SJSA1 (cell line): ENCODE data around the gene TLE4. TPM values are rescaled to one million over a fixed set of nuclear protein-coding genes. Genes with fewer than 3 reads are reported as not detected.
"Not testable (repeated sequence)": the region's sequence is repeated elsewhere in the genome, so short reads cannot be mapped to it uniquely, and the experiment has no call there.

Experiments
- DNase-seq, 2 experiments: peaks; one replicate each; pipeline ENCODE4 v3.0.0-alpha.2; 2015 to 2020; ENCODE audit warnings: low spot score in 2 of 2, low read depth in 1 of 2
- H3K27ac ChIP-seq: fragments of 250-450 bp; sonication (Bioruptor Pico); 2 replicates; pipeline ENCODE4 v1.5.1; 2020; ENCODE audit warnings: mild to moderate bottlenecking, moderate library complexity
- H3K27me3 ChIP-seq: fragments of 250-450 bp; sonication (Bioruptor Pico); replicated peaks from 2 replicates; pipeline ENCODE4 v1.5.1; 2020; ENCODE audit warnings: mild to moderate bottlenecking, moderate library complexity
- H3K36me3 ChIP-seq: fragments of 250-450 bp; sonication (Bioruptor Pico); 2 replicates; pipeline ENCODE4 v1.5.1; 2020; ENCODE audit warnings: mild to moderate bottlenecking
- H3K4me1 ChIP-seq: fragments of 250-450 bp; sonication (Bioruptor Pico); replicated peaks from 2 replicates; pipeline ENCODE4 v1.6.1; 2021; ENCODE audit warnings: mild to moderate bottlenecking
- H3K4me3 ChIP-seq: fragments of 250-450 bp; sonication (Bioruptor Pico); 2 replicates; pipeline ENCODE4 v1.5.1; 2020; ENCODE audit warnings: mild to moderate bottlenecking
- H3K9me3 ChIP-seq: fragments of 250-450 bp; sonication (Bioruptor Pico); replicated peaks from 2 replicates; pipeline ENCODE4 v1.5.1; 2020; ENCODE audit warnings: mild to moderate bottlenecking
- total RNA-seq: library from RNA; depleted of rRNA; stranded (reverse); fragments of >200 nt; shearing (Covaris generic); gene quantifications from 2 replicates; pipeline ENCODE4 v1.2.3, GENCODE V29; 2014; rRNA removed

The TLE4 gene
- 54.6 and 64.5 TPM in 2 replicates for total RNA-seq

- peaks cover 34% of the 10 kb centered on the region for H3K36me3 ChIP-seq
- H3K9me3 ChIP-seq, result no peaks in the 10 kb centered on the region
- peak within 1 kb of the TSS; percentile 91 for H3K4me3 ChIP-seq
- peaks cover 20% of the 10 kb centered on the region for H3K4me1 ChIP-seq
- no peaks in the 10 kb centered on the region for H3K27me3 ChIP-seq
- peak within 1 kb of the TSS; percentile 89 for H3K27ac ChIP-seq
- peak; percentile 99 for DNase-seq
Measured at GRCh38 chr9:79571309-79572031, at the start of gene TLE4. TSS of gene TLE4 (plus strand) at chr9:79571965. CDS start at chr9:79572791, 826 bp downstream.

- Histone ChIP-seq H3K9me3 (no peaks in the 10 kb centered on the region), H3K27me3 (no peaks in the 10 kb centered on the region), H3K4me1 (no peaks in the 10 kb centered on the region), H3K4me3 (no peak overlapping the region), H3K27ac (no peak overlapping the region), H3K36me3 (no peaks in the 10 kb centered on the region)
- DNase-seq, result no peak
Measured at GRCh38 chr9:79522793-79523192, 49.0 kb upstream of the TLE4 start.

DNA sequence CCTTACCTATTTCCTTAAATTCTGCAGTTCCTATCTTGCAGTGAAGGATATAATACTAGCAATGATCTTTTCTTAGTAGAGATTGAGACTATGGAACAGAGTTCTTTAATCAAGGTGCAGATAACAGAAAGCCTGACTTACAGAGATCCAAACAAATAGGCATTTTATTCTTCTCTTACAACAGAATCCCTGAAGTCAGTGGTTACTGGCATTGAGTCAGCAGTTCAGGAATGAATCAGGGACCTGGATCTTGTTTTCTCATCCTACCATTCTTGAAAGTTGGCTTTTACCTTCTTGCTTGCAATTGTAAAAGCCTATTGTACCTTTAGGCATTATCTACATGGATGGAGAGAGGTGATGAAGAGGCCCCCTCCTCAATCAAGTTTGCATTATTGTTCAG lies 47.5 kb upstream of the TLE4 start:
- no peak overlapping the region for H3K27ac ChIP-seq
- no peaks in the 10 kb centered on the region for H3K4me1 ChIP-seq
- no peaks in the 10 kb centered on the region for H3K36me3 ChIP-seq
- H3K4me3 ChIP-seq, result no peak overlapping the region
- H3K9me3 ChIP-seq, result no peaks in the 10 kb centered on the region
- H3K27me3 ChIP-seq, result no peaks in the 10 kb centered on the region
- no peak for DNase-seq

DNA sequence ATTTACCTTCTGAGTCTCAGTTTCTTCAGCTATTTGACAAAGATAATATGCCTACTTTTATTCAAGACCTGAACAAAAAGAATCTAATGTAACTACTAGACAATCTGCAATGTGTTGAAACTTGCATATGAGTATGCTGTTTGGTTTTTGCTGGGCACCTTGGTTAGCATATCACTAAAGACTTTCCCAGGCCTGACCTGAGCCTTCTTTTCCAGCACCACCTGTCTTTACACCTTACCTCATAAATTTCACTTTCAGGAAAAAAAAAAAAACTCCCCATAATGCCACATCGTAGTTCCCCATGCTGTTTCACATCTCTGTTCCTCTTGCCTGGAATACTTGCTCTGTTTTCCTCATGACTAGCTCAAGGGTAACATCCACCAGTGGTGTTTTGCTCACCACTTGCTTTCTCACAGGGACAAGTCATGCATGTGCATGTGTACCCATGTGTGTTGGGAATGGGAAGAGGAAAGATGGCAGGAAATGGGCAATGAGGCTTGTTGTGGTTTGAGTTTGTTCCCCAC lies 45.6 kb upstream of the TLE4 start:
- Histone ChIP-seq H3K4me3 (no peak overlapping the region), H3K4me1 (no peaks in the 10 kb centered on the region), H3K9me3 (no peaks in the 10 kb centered on the region), H3K36me3 (no peaks in the 10 kb centered on the region), H3K27me3 (no peaks in the 10 kb centered on the region), H3K27ac (no peak overlapping the region)
- no peak for DNase-seq

DNA sequence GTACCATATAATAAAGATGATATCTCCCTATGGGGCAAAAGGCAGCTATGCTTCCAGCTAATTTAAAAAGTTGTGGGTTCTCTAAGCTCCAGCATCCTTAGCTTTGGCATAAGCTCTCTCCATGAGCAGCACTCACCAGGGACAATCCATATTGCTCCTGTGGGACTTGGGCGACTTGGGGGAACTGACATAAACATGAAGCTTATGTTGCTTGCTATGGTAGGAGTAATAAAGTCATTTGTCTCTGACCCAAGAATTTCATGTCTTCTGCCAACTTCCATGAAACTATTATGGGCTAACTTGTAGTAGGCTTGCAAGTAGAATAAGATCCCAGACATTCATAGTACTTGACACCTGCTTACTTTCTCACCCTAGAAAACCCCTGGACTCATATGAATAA lies 36.2 kb upstream of the TLE4 start:
- no peak for DNase-seq
- Histone ChIP-seq H3K4me1 (no peaks in the 10 kb centered on the region), H3K9me3 (no peaks in the 10 kb centered on the region), H3K27me3 (no peaks in the 10 kb centered on the region), H3K4me3 (no peak overlapping the region), H3K36me3 (no peaks in the 10 kb centered on the region), H3K27ac (no peak overlapping the region)

DNA sequence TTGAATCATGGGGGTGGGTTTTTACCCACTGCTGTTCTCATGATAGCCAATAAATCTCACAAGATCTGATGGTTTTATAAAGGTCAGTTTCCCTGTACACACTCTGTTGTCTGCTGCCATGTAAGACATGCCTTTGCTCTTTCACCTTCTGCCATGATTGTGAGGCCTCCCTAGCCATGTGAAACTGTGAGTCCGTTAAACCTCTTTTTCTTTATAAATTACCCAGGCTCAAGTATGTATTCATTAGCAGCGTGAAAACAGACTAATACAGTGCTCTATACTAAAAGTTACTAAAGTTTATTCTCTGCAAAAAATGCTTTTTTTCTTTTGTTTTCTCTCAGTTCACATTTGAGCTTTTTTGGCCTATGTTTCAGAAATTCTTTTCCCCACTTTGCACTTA lies 33.9 kb upstream of the TLE4 start:
- no peak for DNase-seq
- H3K4me3 ChIP-seq, result no peak overlapping the region
- H3K9me3 ChIP-seq, result no peaks in the 10 kb centered on the region
- no peaks in the 10 kb centered on the region for H3K27me3 ChIP-seq
- H3K36me3 ChIP-seq, result no peaks in the 10 kb centered on the region
- no peak overlapping the region for H3K27ac ChIP-seq
- H3K4me1 ChIP-seq, result no peaks in the 10 kb centered on the region

DNA sequence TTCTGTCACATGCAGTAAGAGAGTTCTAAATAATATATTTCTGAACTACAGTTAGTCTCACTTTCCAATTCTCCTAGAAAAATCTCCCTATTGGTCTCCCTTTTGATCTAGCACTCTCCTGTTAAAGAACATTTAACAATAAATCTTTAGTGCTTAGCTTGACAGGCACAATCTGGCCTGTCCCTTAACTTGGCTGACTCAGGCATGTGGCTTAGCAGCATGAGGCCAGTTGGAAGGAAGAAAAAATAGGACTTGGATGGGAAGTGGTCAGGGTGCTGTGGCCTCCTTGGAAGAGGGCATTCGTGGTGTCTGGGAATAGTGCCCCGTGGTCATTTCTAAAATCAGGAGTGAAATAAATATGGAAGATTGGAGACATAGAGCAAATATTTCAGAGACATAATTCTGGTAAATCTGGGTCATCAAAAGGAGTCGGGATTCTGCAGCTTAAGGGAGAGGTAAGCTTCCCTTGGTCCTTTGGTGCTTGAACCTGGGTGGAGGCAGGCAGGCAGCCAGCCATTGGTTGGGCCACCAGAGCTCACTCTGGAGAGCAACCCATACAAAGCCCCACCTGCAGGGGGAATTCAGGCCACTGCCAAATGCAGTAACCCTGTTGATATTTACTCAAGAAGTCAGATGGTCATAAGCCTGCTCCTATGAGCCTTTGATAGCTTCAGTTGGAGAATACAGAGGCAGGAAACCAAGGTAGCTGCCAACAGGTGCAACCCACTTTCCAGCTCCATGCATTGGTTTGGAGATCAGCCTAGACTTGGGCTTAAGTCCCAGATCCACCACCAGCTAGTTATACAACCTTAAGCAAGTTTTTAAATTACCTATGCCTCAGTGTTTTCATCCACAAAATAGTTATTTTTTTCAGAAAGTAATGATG lies 28.8 kb upstream of the TLE4 start:
- H3K36me3 ChIP-seq, result no peaks in the 10 kb centered on the region
- H3K4me1 ChIP-seq, result no peaks in the 10 kb centered on the region
- H3K27ac ChIP-seq, result no peak overlapping the region
- no peaks in the 10 kb centered on the region for H3K27me3 ChIP-seq
- no peaks in the 10 kb centered on the region for H3K9me3 ChIP-seq
- no peak for DNase-seq
- H3K4me3 ChIP-seq, result no peak overlapping the region

GRCh38 chr9:79544375-79544774 lies 27.4 kb upstream of the TLE4 start:
- H3K27ac ChIP-seq, H3K4me1 ChIP-seq, H3K4me3 ChIP-seq, DNase-seq, H3K27me3 ChIP-seq, H3K9me3 ChIP-seq, H3K36me3 ChIP-seq: not testable (repeated sequence)

DNA sequence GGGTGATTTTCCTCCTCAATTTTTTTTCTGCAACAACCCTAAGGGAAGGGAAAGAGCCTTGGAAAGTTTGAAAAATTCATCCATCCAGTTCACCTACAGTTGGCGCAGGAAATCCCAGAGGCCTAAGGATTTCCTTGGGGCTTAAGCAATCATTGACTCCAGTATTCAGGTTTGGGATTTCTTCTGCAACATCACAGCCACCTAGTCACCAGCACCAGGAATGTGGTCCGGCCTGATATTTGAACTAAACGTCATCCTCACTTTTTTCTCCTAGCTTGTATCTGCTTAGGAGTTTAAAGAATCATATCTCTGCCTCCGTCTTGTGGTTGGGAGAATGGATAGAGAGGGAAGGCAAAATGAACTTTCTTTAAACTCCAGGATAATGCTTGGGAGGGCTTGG lies 20.2 kb upstream of the TLE4 start:
- no peaks in the 10 kb centered on the region for H3K36me3 ChIP-seq

DNA sequence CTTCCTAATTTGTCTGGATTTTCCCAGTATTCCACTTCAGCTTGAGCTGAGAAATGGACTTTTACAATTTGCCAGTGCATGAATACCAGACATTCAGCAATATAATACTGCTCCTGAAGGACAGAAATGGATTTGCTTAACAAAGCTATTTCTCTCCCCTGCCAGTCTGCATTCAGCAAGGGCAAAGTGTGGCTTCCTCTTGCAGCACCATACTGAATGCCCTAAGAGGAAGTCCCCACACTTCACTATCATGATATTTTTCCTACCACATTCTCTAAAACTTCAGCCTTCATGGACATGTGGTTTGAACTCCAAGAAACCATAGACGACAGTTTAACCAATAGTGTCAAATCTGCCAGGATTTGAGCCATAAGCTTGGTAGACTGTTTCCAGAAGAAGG lies 19.8 kb upstream of the TLE4 start:
- no peaks in the 10 kb centered on the region for H3K36me3 ChIP-seq
- H3K27ac ChIP-seq, result no peak overlapping the region
- H3K4me1 ChIP-seq, result no peaks in the 10 kb centered on the region
- no peaks in the 10 kb centered on the region for H3K9me3 ChIP-seq
- no peaks in the 10 kb centered on the region for H3K27me3 ChIP-seq
- DNase-seq, result no peak
- H3K4me3 ChIP-seq, result no peak overlapping the region

More for the DNA sequence above, 20.2 kb upstream of the TLE4 start:
- no peaks in the 10 kb centered on the region for H3K27me3 ChIP-seq
- H3K9me3 ChIP-seq, result no peaks in the 10 kb centered on the region
- no peak overlapping the region for H3K27ac ChIP-seq
- no peaks in the 10 kb centered on the region for H3K4me1 ChIP-seq
- no peak for DNase-seq
- no peak overlapping the region for H3K4me3 ChIP-seq

DNA sequence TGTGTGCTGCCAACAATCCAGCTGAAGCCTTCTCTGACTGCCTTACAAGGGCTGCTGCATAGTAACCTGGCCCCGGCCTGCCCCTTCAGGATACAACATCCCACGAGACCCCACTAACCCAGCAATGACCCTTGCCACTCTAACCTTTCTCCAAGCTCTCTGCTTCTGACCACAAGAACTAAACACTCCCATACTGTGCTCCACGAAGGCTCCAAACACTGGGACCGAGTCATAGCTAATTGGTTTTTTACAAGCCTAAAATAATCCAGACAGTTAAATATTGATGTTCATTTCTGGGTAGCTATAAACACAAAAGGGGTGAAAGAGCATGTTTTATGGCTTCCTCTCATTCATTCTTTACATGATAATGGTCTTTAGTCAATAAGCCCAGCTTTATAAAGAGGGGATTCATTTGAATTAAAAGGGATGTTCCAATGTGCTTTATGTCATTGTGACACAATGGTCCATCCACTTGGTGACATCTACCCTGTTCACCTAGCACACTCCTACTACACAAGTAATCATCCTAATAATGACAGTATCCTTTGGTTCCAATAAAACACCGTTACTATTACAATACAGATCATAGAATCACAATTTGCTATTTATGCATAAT lies 16.2 kb upstream of the TLE4 start:
- no peak for DNase-seq
- no peaks in the 10 kb centered on the region for H3K9me3 ChIP-seq
- H3K27ac ChIP-seq, result no peak overlapping the region

DNA sequence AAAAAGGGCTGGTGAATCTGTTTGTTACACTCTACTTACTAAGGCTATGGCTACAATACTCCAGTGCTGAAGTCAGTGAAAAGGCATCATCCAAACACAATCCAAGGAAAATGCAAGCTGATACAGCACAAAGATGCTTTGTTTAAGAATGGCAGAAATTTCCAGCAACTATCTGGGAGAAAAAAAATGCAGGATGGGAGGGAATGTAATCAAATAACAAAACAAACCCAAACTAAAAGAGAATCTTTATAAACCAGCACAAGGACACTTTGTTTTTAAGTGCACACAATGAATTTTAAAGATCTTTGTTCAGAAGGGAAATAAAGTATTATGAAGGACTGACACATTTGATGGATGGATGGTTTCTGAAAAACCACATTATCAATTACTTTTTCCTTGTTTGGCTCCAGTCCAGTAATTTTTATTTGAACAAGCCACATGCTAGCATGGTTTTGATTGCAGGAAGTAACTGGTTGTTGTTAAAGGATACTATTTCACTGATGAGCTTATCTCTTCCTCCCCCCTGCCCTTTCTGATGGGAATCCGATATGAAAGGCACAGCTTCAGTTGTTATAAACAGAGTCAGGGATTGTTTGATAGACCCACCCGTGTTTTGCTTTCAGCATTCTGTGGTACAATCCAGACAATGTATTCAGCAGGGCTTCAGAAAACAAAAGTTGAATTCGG lies 12.1 kb upstream of the TLE4 start:
- peak in 1 of 2 experiments; percentile 30 for DNase-seq
- no peak overlapping the region for H3K4me3 ChIP-seq

More for the DNA sequence above, 16.2 kb upstream of the TLE4 start:
- Histone ChIP-seq H3K4me3 (no peak overlapping the region), H3K36me3 (no peaks in the 10 kb centered on the region), H3K27me3 (no peaks in the 10 kb centered on the region), H3K4me1 (peaks cover 4% of the 10 kb centered on the region)

DNA sequence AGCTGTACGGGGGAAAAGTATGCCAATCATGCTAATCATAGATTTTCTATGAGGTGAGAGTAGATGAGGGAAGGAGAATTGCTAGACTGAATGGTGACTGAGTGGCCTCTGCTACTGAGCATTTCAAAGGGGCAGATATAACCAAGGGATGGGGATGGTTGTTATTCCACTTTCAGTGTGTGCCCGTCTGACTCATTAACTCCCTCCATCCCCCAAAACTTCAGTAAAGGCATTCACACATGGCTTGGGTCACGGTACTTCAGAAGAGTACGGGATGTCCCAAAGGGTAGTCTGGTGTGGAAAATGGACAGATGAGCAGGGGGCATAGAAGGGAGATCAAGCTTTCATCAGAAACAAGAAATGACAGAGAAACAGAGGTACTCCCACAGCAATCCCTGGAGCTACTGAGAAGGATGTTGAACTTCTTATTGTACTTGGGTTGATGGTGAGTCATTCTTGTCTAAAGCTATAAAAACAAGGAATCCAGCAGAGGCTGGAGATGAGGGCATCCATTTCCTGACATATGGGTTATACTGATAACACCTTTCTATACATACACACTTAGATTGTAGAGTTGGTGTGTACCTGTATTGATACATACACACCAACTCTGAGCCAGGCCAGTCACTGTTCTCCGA lies 8.9 kb upstream of the TLE4 start:
- H3K4me1 ChIP-seq, result peaks cover 4% of the 10 kb centered on the region
- no peak overlapping the region for H3K27ac ChIP-seq
- no peaks in the 10 kb centered on the region for H3K9me3 ChIP-seq
- no peak for DNase-seq
- no peaks in the 10 kb centered on the region for H3K36me3 ChIP-seq
- no peak overlapping the region for H3K4me3 ChIP-seq
- no peaks in the 10 kb centered on the region for H3K27me3 ChIP-seq

More for the DNA sequence above, 12.1 kb upstream of the TLE4 start:
- no peaks in the 10 kb centered on the region for H3K36me3 ChIP-seq
- no peak overlapping the region for H3K27ac ChIP-seq
- H3K4me1 ChIP-seq, result peaks cover 4% of the 10 kb centered on the region
- H3K27me3 ChIP-seq, result no peaks in the 10 kb centered on the region
- H3K9me3 ChIP-seq, result no peaks in the 10 kb centered on the region
